SU-DHL-6 (cell line): ENCODE data around the gene TEDC1.

Experiments
- EZH2phosphoT487 ChIP-seq: fragments of 200-600 bp; sonication (generic), shearing (Covaris generic); conservative IDR thresholded peaks from 2 replicates; pipeline ENCODE4 v1.6.1; 2018; ENCODE audit warnings: mild to moderate bottlenecking, antibody characterized with exemption, low read length, moderate library complexity, mixed read lengths
- TF ChIP-seq, protein P1 (sequence below): fragments of 200-600 bp; sonication (generic); IDR thresholded peaks from one replicate; pipeline ENCODE4 v1.5.1; 2017; ENCODE audit warnings: antibody characterized with exemption, mild to moderate bottlenecking, low read length, moderate library complexity; ENCODE audit not compliant: insufficient read depth, poor library complexity, severe bottlenecking

DNA sequence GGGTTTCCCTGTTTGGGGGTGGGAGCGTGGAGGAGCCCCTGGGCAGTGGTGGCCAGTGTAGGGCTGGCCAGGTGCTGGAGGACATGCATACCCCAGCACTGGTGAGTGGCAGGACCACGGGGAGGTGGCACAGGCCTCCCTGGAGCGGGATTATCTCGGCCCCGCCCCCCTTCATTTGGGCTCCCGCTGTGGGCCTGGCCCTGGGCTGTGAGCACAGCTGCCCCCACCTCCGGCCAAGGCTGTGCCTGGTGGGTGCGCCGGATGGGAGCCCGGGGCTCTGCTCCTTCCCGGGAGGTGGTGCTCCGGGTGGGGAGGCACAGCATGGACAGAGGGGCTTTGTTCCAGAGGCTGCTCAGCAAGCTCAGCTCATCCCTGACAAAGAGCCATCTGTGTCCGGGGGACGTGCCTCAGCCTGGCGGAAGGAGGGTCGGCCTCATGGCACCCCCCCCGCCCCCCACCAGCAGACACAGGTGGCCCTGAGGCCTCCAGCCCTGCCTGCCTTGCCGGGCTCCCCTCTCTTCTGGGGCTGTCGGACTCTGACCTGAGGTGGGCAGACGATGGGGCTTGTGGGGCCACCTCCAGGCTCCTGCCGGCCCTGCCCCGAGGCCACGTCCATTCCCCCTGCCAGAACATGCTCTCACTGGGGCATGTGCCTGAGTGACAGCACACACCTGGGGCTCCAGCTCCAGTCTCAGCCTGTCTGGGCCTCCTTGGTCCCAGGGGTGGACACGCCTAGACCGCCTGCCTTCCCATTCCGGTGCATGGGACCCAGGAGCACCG lies 8.4 kb downstream of the TEDC1 start:
- TF ChIP-seq, protein P1, sequence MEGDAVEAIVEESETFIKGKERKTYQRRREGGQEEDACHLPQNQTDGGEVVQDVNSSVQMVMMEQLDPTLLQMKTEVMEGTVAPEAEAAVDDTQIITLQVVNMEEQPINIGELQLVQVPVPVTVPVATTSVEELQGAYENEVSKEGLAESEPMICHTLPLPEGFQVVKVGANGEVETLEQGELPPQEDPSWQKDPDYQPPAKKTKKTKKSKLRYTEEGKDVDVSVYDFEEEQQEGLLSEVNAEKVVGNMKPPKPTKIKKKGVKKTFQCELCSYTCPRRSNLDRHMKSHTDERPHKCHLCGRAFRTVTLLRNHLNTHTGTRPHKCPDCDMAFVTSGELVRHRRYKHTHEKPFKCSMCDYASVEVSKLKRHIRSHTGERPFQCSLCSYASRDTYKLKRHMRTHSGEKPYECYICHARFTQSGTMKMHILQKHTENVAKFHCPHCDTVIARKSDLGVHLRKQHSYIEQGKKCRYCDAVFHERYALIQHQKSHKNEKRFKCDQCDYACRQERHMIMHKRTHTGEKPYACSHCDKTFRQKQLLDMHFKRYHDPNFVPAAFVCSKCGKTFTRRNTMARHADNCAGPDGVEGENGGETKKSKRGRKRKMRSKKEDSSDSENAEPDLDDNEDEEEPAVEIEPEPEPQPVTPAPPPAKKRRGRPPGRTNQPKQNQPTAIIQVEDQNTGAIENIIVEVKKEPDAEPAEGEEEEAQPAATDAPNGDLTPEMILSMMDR, result no peak
- TF ChIP-seq EZH2phosphoT487, result no peak
